Measurements from ENCODE around the gene RPS6KL1.

Gene RPS6KL1

GRCh38 chr14:74922752-74923401 lies at the start of gene RPS6KL1:
Gene RPS6KL1, minus strand, starts transcription at chr14:74923260. Its CDS starts 1,719 bp downstream, at chr14:74921541.
- POLR2A ChIA-PET = interaction anchor here (0.6 to 2.5 kb wide), 10 partner anchors 9 to 168 kb away, joined by 3 to 8 read pairs (median 5); partner anchors contain the start of genes EIF2B2 and ZC2HC1C
- TF ChIP-seq PRDM10 (tag by site-specific recombination; IDR thresholded peaks at IDR 0.05) (peak; percentile 41), ZEB2 (tag by site-specific recombination; IDR thresholded peaks at IDR 0.05) (peak; percentile 56; the same call in 1 of the 2 replicates), ZNF837 (tag by site-specific recombination; IDR thresholded peaks at IDR 0.05) (no peak), SP2 (tag by site-specific recombination; IDR thresholded peaks at IDR 0.05) (peak; percentile 82), KLF9 (tag by site-specific recombination; IDR thresholded peaks at IDR 0.05; ENCODE audit: low read depth) (peak; percentile 34; the same call in 1 of the 2 replicates), ZNF677 (tag by site-specific recombination; IDR thresholded peaks at IDR 0.05) (no peak), TRIM28 (IDR thresholded peaks at IDR 0.05; ENCODE audit: borderline replicate concordance, low read length) (no peak), GLIS1 (tag by site-specific recombination; IDR thresholded peaks at IDR 0.05) (no peak), AEBP2 (tag by site-specific recombination; IDR thresholded peaks at IDR 0.05; ENCODE audit: borderline replicate concordance) (no peak), ZNF223 (tag by site-specific recombination; IDR thresholded peaks at IDR 0.05) (no peak), ZNF248 (tag by site-specific recombination; IDR thresholded peaks at IDR 0.05) (no peak), ZNF416 (tag by site-specific recombination; IDR thresholded peaks at IDR 0.05) (no peak), ZNF600 (tag by site-specific recombination; IDR thresholded peaks at IDR 0.05) (peak; percentile 41; the same call in 1 of the 2 replicates), KLF1 (tag by site-specific recombination; IDR thresholded peaks at IDR 0.05) (0 out of 2 replicates have a peak, but pooled peaks have one; percentile 10), ZNF670 (tag by site-specific recombination; IDR thresholded peaks at IDR 0.05; ENCODE audit: low read depth) (no peak), SP7 (tag by site-specific recombination; IDR thresholded peaks at IDR 0.05) (peak; percentile 51; the same call in 1 of the 2 replicates), ZSCAN30 (tag by site-specific recombination; IDR thresholded peaks at IDR 0.05) (0 out of 2 replicates have a peak, but pooled peaks have one; percentile 34), ZNF121 (tag by site-specific recombination; IDR thresholded peaks at IDR 0.05) (no peak), ZNF629 (tag by site-specific recombination; IDR thresholded peaks at IDR 0.05) (no peak), ZFHX2 (tag by site-specific recombination; conservative IDR thresholded peaks at IDR 0.05) (peak; percentile 13; the same call in 1 of the 2 replicates), ZNF146 (tag by site-specific recombination; IDR thresholded peaks at IDR 0.05) (no peak), ZFP69B (tag by site-specific recombination; IDR thresholded peaks at IDR 0.05) (peak; percentile 69; the same call in 1 of the 2 replicates), ZNF658 (tag by site-specific recombination; IDR thresholded peaks at IDR 0.05) (no peak), ZBTB20 (tag by site-specific recombination; IDR thresholded peaks at IDR 0.05) (peak; percentile 96), ZNF2 (tag by site-specific recombination; IDR thresholded peaks at IDR 0.05) (peak; percentile 48; the same call in 1 of the 2 replicates), GFI1B (tag by site-specific recombination; IDR thresholded peaks at IDR 0.05) (no peak), ZNF623 (tag by site-specific recombination; IDR thresholded peaks at IDR 0.05) (no peak), ZNF274 (IDR thresholded peaks at IDR 0.05; ENCODE audit: low read length) (no peak), ZNF274 (tag by site-specific recombination; IDR thresholded peaks at IDR 0.05; ENCODE audit: borderline replicate concordance) (no peak), ZXDB (tag by site-specific recombination; IDR thresholded peaks at IDR 0.05) (peak; percentile 39; the same call in 1 of the 2 replicates), ZNF776 (tag by site-specific recombination; IDR thresholded peaks at IDR 0.05; ENCODE audit: borderline replicate concordance) (no peak), KLF16 (tag by site-specific recombination; IDR thresholded peaks at IDR 0.05) (peak; percentile 67; the same call in 1 of the 2 replicates), ZBTB26 (tag by site-specific recombination; optimal IDR thresholded peaks at IDR 0.05) (peak; percentile 79), ZNF433 (tag by site-specific recombination; IDR thresholded peaks at IDR 0.05; ENCODE audit: low read depth) (no peak)

More at GRCh38 chr14:74922752-74923401, at the start of gene RPS6KL1:
- CTCF ChIA-PET = interaction anchor here (0.7 to 2.1 kb wide), 6 partner anchors 9 to 166 kb away, joined by 3 to 12 read pairs (median 6); no protein-coding TSS in a partner anchor
- H3K4me1 ChIP-seq (ENCODE audit: control insufficient read depth, insufficient read depth, low read length) = no peaks in the 10 kb centered on the region
- no peaks in the 10 kb centered on the region for H3K9me3 ChIP-seq (ENCODE audit: control insufficient read depth, insufficient read depth, low read depth, low read length)
- H3K27ac ChIP-seq (ENCODE audit: extremely low read depth, low read depth, low read length) = peak within 1 kb of the TSS; percentile 47; the same call in 1 of the 2 replicates
- H3K36me3 ChIP-seq (ENCODE audit: control insufficient read depth in 2 of 2, insufficient read depth in 1 of 2, low read length in 2 of 2) = peaks cover 0 to 6% of the 10 kb centered on the region in 2 experiments; a peak in 1 of 3 replicates
- H3K4me3 ChIP-seq (ENCODE audit: low read depth, low read length) = peak within 1 kb of the TSS; percentile 68
